Endothelial cell of umbilical vein (primary cell): ENCODE data around the gene MAGEB1. TPM values are rescaled to one million over a fixed set of nuclear protein-coding genes. Genes with fewer than 3 reads are reported as not detected.

Source experiments
- BruUV-seq: library from RNA; stranded (reverse); fragments of 400-500 nt; replicated peaks from 2 replicates; lab custom pipeline; 2021; lab: Mats Ljungman, UMichigan
- CTCF ChIA-PET: fragments of 300-600, 350-600 bp; sonication (Branson Sonifier 250); formaldehyde crosslinking; loops from one replicate; lab custom pipeline; 2021; ENCODE audit warnings: antibody characterized with exemption, inconsistent platforms; lab: Charles Lee
- POLR2A ChIA-PET: fragments of 300-600, 350-600 bp; sonication (Branson Sonifier 250); formaldehyde crosslinking; loops from one replicate; lab custom pipeline; 2021; ENCODE audit warnings: antibody characterized with exemption, inconsistent platforms; lab: Charles Lee
- DNase-seq: peaks from one replicate; pipeline ENCODE4 v3.0.0-alpha.2; 2011; ENCODE audit warnings: low read depth, low spot score
- FAIRE-seq: peaks from 2 replicates; lab custom pipeline; 2011; peaks lifted over from hg19 to GRCh38; lab: Jason Lieb, UNC
- H2AFZ ChIP-seq: 2 replicates; pipeline ENCODE4 v1.6.0; 2012; ENCODE audit warnings: low read depth, low read length, control low read depth, inconsistent platforms
- H3K27ac ChIP-seq: 2 replicates; pipeline ENCODE4 v1.5.1; 2011; ENCODE audit warnings: low read depth, mild to moderate bottlenecking, control low read depth, low read length, moderate library complexity; ENCODE audit not compliant: insufficient read depth
- H3K27me3 ChIP-seq, 2 experiments: 2 replicates each; pipeline versions ENCODE4 v1.6.0 to v1.6.1; 2011; ENCODE audit warnings: low read length in 2 of 2, mixed read lengths in 1 of 2; ENCODE audit not compliant: control insufficient read depth in 2 of 2, insufficient read depth in 2 of 2
- H3K36me3 ChIP-seq, 2 experiments: 2 replicates in 1 of 2; 3 replicates in 1 of 2; pipeline ENCODE4 v1.5.1; 2011; ENCODE audit warnings: low read length in 2 of 2, mild to moderate bottlenecking in 1 of 2, moderate library complexity in 1 of 2; ENCODE audit not compliant: control insufficient read depth in 2 of 2, insufficient read depth in 2 of 2; ENCODE audit errors: extremely low read depth in 1 of 2
- H3K4me1 ChIP-seq: 3 replicates; pipeline ENCODE4 v1.5.1; 2011; ENCODE audit warnings: mild to moderate bottlenecking, low read length; ENCODE audit not compliant: control insufficient read depth, insufficient read depth; ENCODE audit errors: extremely low read depth
- H3K4me2 ChIP-seq: 2 replicates; pipeline ENCODE4 v1.6.1; 2011; ENCODE audit warnings: low read length, control low read depth, mixed read lengths; ENCODE audit not compliant: insufficient read depth
- H3K4me3 ChIP-seq, 3 experiments: fragments of 200-600 bp in 1 of 3; sonication (generic), shearing (Covaris generic) in 1 of 3; replicated peaks in 1 of 3; 2 replicates each; pipeline ENCODE4 v1.5.1; 2011 to 2016; ENCODE audit warnings: control low read depth in 3 of 3, low read length in 3 of 3, mild to moderate bottlenecking in 2 of 3, inconsistent platforms in 1 of 3, low read depth in 1 of 3, moderate library complexity in 1 of 3; ENCODE audit not compliant: insufficient read depth in 1 of 3
- H3K79me2 ChIP-seq: 2 replicates; pipeline ENCODE4 v1.6.0; 2012; ENCODE audit warnings: low read length, inconsistent platforms; ENCODE audit not compliant: control insufficient read depth, insufficient read depth
- H3K9ac ChIP-seq: replicated peaks from 2 replicates; pipeline ENCODE3; 2011; ENCODE audit warnings: low read length, control low read depth; ENCODE audit not compliant: insufficient read depth; ENCODE audit errors: extremely low read depth
- H3K9me1 ChIP-seq: replicated peaks from 3 replicates; pipeline ENCODE4 v1.6.0; 2011; ENCODE audit warnings: mild to moderate bottlenecking, low read length; ENCODE audit not compliant: control insufficient read depth, insufficient read depth; ENCODE audit errors: extremely low read depth
- H3K9me3 ChIP-seq: replicated peaks from 2 replicates; pipeline ENCODE4 v1.5.1; 2012; ENCODE audit warnings: low read length, inconsistent platforms; ENCODE audit not compliant: control insufficient read depth, insufficient read depth
- H4K20me1 ChIP-seq: replicated peaks from 2 replicates; pipeline ENCODE3; 2011; ENCODE audit warnings: mild to moderate bottlenecking, low read length; ENCODE audit not compliant: control insufficient read depth, insufficient read depth; ENCODE audit errors: extremely low read depth
- EZH2 ChIP-seq: IDR thresholded peaks from 2 replicates; pipeline ENCODE4 v1.6.1; 2012; ENCODE audit warnings: borderline replicate concordance, low read depth, mild to moderate bottlenecking, moderate library complexity, low read length, inconsistent platforms; ENCODE audit not compliant: severe bottlenecking
- FOS ChIP-seq: IDR thresholded peaks from 2 replicates; pipeline ENCODE4 v1.6.1; 2011; ENCODE audit warnings: mild to moderate bottlenecking, low read length, moderate library complexity, borderline replicate concordance; ENCODE audit not compliant: insufficient read depth
- GATA2 ChIP-seq: IDR thresholded peaks from 2 replicates; pipeline ENCODE4 v1.7.0; 2011; ENCODE audit warnings: low read depth, mild to moderate bottlenecking, moderate library complexity, mixed read lengths, low read length; ENCODE audit not compliant: insufficient read length, insufficient read depth
- JUN ChIP-seq: IDR thresholded peaks from 2 replicates; pipeline ENCODE4 v1.6.1; 2011; ENCODE audit warnings: borderline replicate concordance, low read depth; ENCODE audit not compliant: insufficient read length, insufficient read depth
- MYC ChIP-seq: IDR thresholded peaks from one replicate; pipeline ENCODE4 v1.6.1; 2011; ENCODE audit warnings: mild to moderate bottlenecking, low read depth, low read length
- POLR2A ChIP-seq: IDR thresholded peaks from 2 replicates; pipeline ENCODE4 v1.6.1; 2012; ENCODE audit warnings: low read depth, mild to moderate bottlenecking, control low read depth, low read length
- POLR2AphosphoS5 ChIP-seq: IDR thresholded peaks from 2 replicates; pipeline ENCODE4 v1.6.1; 2012; ENCODE audit warnings: low read depth, mild to moderate bottlenecking, control low read depth, low read length, moderate library complexity; ENCODE audit not compliant: insufficient read depth
- dilution Hi-C: fragments of 300-500 bp; cut with MboI; formaldehyde crosslinking; loops from one replicate; pipeline ENCODE4 v1.15.0; 2019; ENCODE audit warnings: low sequenced_read_pairs; ENCODE audit not compliant: extremely low pct_ligation_motif_present
- intact Hi-C: fragments of 100-400 bp; cut with micrococcal nuclease; formaldehyde crosslinking; loops from one replicate; pipeline ENCODE4 v1.10.0; 2022
- polyA plus RNA-seq, 4 experiments: library from polyadenylated mRNA; depleted of rRNA in 3 of 4; stranded (reverse) in 3 of 4; unstranded in 1 of 4; fragments of >200 nt; gene quantifications; 2 replicates each; pipeline versions ENCODE4 v1.2.1 to v1.2.3, GENCODE V29; 2011 to 2012; ENCODE audit warnings: missing spikeins in 1 of 4
- total RNA-seq: library from RNA; stranded (reverse); gene quantifications from 2 replicates; pipeline ENCODE4 v1.2.3, GENCODE V29; 2021
- TF ChIP-seq, protein P1 (sequence below): IDR thresholded peaks from 2 replicates; pipeline ENCODE4 v1.6.1; 2011; ENCODE audit not compliant: insufficient read depth, insufficient read length
- TF ChIP-seq, protein P2 (sequence below), 2 donors: IDR thresholded peaks; 1 replicate in 1 of 2; 2 replicates in 1 of 2; pipeline ENCODE4 v1.5.1; 2011; ENCODE audit warnings: low read length in 2 of 2, mild to moderate bottlenecking in 2 of 2, moderate library complexity in 2 of 2, control low read depth in 1 of 2, inconsistent platforms in 1 of 2, low read depth in 1 of 2; ENCODE audit not compliant: insufficient read depth in 1 of 2; ENCODE audit errors: extremely low read depth in 1 of 2

Gene MAGEB1
- total and polyA plus RNA-seq, 2 donors (not counting 3 experiments of a cell fraction or from before 2014, with no cell fraction given) = not detected

DNA sequence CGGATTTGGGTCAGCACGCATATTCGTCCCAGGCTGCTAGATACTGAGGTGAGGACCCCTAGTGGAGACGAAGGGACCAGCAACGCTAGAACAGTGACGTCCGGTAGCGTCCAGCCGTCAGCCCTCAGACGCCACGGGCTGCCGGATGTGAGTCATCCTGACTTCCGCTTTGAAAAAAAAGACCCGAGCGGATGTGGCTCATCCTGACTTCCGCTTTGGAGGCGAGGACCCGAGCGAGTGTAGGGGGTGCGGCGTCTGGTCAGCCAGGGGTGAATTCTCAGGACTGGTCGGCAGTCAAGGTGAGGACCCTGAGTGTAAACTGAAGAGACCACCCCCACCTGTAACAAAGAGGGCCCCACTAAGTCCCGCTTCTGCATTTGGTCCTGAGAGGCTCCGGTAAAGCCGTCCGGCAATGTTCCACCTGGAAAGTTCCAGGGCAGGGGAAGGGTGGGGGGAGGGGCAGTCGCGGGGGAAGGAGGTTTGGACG is 31.5 kb upstream of the MAGEB1 start, which contains the start of gene MAGEB2:
Gene MAGEB2, plus strand, starts transcription at position 207 of the 487 bp plus-strand sequence. CDS start 3,018 bp downstream, outside the sequence.
- TF ChIP-seq POLR2AphosphoS5 = no peak
- H3K4me3 ChIP-seq = no peak within 1 kb of the TSS
- H3K9ac ChIP-seq = no peak within 1 kb of the TSS
- H2AFZ ChIP-seq = no peak within 1 kb of the TSS
- no peaks in the 10 kb centered on the region for H4K20me1 ChIP-seq
- no peaks in the 10 kb centered on the region for H3K79me2 ChIP-seq
- no peaks in the 10 kb centered on the region for H3K9me1 ChIP-seq
- H3K4me1 ChIP-seq = no peaks in the 10 kb centered on the region
- H3K27ac ChIP-seq = no peak within 1 kb of the TSS
- POLR2A ChIA-PET = no interaction called here
- no peaks in the 10 kb centered on the region for H3K9me3 ChIP-seq
- DNase-seq = no peak
- CTCF ChIA-PET = no interaction called here
- H3K36me3 ChIP-seq = no peaks in the 10 kb centered on the region
- intact Hi-C loops (no loop called here), dilution Hi-C loops (no loop called here)
- no peaks in the 10 kb centered on the region for H3K27me3 ChIP-seq
- BruUV-seq = no TSS peak
- H3K4me2 ChIP-seq = no peak within 1 kb of the TSS
- FAIRE-seq = no peak

DNA sequence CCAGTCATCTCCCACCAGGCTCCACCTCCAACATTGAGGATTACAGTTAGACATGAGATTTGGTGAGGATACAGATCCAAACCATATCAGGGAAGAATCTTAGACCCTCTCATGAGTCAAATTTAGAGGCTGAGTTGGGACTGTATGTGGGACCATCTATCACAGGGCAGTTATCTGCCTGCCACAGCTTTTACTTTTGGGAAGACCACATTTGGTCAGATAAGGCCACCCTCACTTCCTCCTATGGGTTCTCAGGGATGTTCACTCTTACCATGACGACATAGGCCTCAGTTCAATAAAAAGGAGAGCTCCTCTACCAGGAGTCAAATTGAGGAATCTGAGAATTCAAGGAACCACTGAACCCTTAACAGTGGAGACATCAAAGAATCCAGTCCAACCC is 29.5 kb upstream of the MAGEB1 start:
- no peak overlapping the region for H3K4me3 ChIP-seq
- TF ChIP-seq POLR2AphosphoS5 (no peak), FOS (no peak), MYC (no peak), JUN (no peak), GATA2 (no peak), POLR2A (no peak), EZH2 (no peak)
- TF ChIP-seq, protein P1, sequence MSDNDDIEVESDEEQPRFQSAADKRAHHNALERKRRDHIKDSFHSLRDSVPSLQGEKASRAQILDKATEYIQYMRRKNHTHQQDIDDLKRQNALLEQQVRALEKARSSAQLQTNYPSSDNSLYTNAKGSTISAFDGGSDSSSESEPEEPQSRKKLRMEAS = no peak
- TF ChIP-seq, protein P2, sequence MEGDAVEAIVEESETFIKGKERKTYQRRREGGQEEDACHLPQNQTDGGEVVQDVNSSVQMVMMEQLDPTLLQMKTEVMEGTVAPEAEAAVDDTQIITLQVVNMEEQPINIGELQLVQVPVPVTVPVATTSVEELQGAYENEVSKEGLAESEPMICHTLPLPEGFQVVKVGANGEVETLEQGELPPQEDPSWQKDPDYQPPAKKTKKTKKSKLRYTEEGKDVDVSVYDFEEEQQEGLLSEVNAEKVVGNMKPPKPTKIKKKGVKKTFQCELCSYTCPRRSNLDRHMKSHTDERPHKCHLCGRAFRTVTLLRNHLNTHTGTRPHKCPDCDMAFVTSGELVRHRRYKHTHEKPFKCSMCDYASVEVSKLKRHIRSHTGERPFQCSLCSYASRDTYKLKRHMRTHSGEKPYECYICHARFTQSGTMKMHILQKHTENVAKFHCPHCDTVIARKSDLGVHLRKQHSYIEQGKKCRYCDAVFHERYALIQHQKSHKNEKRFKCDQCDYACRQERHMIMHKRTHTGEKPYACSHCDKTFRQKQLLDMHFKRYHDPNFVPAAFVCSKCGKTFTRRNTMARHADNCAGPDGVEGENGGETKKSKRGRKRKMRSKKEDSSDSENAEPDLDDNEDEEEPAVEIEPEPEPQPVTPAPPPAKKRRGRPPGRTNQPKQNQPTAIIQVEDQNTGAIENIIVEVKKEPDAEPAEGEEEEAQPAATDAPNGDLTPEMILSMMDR (IDR thresholded peaks at IDR 0.05; ENCODE audit: extremely low read depth in 1 of 2, insufficient read depth in 1 of 2, low read depth in 1 of 2, low read length in 2 of 2) = no peak
- intact Hi-C loops = no loop called here
- BruUV-seq = no TSS peak
- dilution Hi-C loops = no loop called here
- H3K9ac ChIP-seq = no peak overlapping the region
- H3K79me2 ChIP-seq = no peaks in the 10 kb centered on the region
- no peaks in the 10 kb centered on the region for H3K9me1 ChIP-seq
- CTCF ChIA-PET = no interaction called here
- H3K4me1 ChIP-seq = no peaks in the 10 kb centered on the region
- H4K20me1 ChIP-seq = no peaks in the 10 kb centered on the region
- H3K9me3 ChIP-seq = no peaks in the 10 kb centered on the region
- no peaks in the 10 kb centered on the region for H3K36me3 ChIP-seq
- H3K27me3 ChIP-seq = no peaks in the 10 kb centered on the region
- FAIRE-seq (no peak), DNase-seq (no peak)
- H2AFZ ChIP-seq = no peak overlapping the region
- H3K27ac ChIP-seq = no peak overlapping the region
- POLR2A ChIA-PET = no interaction called here
- no peak overlapping the region for H3K4me2 ChIP-seq
